Panc1 (cell line): ENCODE data around the gene PCSK7. TPM values are rescaled to one million over a fixed set of nuclear protein-coding genes. Genes with fewer than 3 reads are reported as not detected.

Experiments used
- ATAC-seq: fragments of 200-7000 bp; cut with Tn5 transposase; 2 replicates; pipeline ENCODE4 v1.9.1; 2020; ENCODE audit warnings: mild to moderate bottlenecking, moderate library complexity
- BruUV-seq: library from RNA; stranded (reverse); fragments of 400-500 nt; replicated peaks from 2 replicates; lab custom pipeline; 2021; lab: Mats Ljungman, UMichigan
- CTCF ChIA-PET: fragments of 300-600 bp; sonication (Branson Sonifier 250); formaldehyde crosslinking; loops from one replicate; lab custom pipeline; 2022; ENCODE audit warnings: antibody characterized with exemption; lab: Charles Lee
- POLR2A ChIA-PET: fragments of 300-600 bp; sonication (Branson Sonifier 250); formaldehyde crosslinking; loops from one replicate; lab custom pipeline; 2022; ENCODE audit warnings: antibody characterized with exemption; lab: Charles Lee
- DNase-seq: peaks from one replicate; pipeline ENCODE4 v3.0.0-alpha.2; 2010; ENCODE audit warnings: low read depth, low spot score
- H3K27ac ChIP-seq: 2 replicates; pipeline ENCODE4 v1.5.1; 2011; ENCODE audit warnings: mild to moderate bottlenecking, low read length, inconsistent platforms
- H3K27me3 ChIP-seq: fragments of 200-500 bp; sonication (Bioruptor generic); 2 replicates; pipeline ENCODE4 v1.6.0; 2014; ENCODE audit warnings: low read length, inconsistent platforms; ENCODE audit not compliant: control insufficient read depth, insufficient read depth
- H3K36me3 ChIP-seq: fragments of 200-500 bp; sonication (Bioruptor generic); 2 replicates; pipeline ENCODE4 v1.5.1; 2014; ENCODE audit warnings: inconsistent platforms, mild to moderate bottlenecking, low read length, moderate library complexity; ENCODE audit not compliant: control insufficient read depth, insufficient read depth
- H3K4me1 ChIP-seq: 2 replicates; pipeline ENCODE4 v1.5.1; 2011; ENCODE audit warnings: inconsistent platforms, mild to moderate bottlenecking, low read length, moderate library complexity; ENCODE audit not compliant: control insufficient read depth, insufficient read depth
- H3K4me3 ChIP-seq, 2 experiments: 2 replicates each; pipeline ENCODE4 v1.5.1; 2011 to 2012; ENCODE audit warnings: low read depth in 2 of 2, low read length in 2 of 2, mild to moderate bottlenecking in 2 of 2, inconsistent platforms in 1 of 2, moderate library complexity in 1 of 2
- H3K9me3 ChIP-seq: fragments of 200-500 bp; sonication (Bioruptor generic); 2 replicates; pipeline ENCODE4 v1.5.1; 2014; ENCODE audit warnings: low read depth, mild to moderate bottlenecking, inconsistent platforms, low read length, moderate library complexity; ENCODE audit not compliant: control insufficient read depth, insufficient read depth
- CTCF ChIP-seq: fragments of 450-650 bp; IDR thresholded peaks from 2 replicates; pipeline ENCODE4 v1.5.1; 2017; ENCODE audit warnings: mild to moderate bottlenecking
- POLR2AphosphoS5 ChIP-seq: IDR thresholded peaks from 2 replicates; pipeline ENCODE4 v1.6.1; 2012; ENCODE audit warnings: mild to moderate bottlenecking, low read depth, low read length, moderate library complexity
- SIN3A ChIP-seq: IDR thresholded peaks from 2 replicates; pipeline ENCODE4 v1.6.1; 2012; ENCODE audit warnings: low read depth, mild to moderate bottlenecking, low read length, moderate library complexity, borderline replicate concordance; ENCODE audit not compliant: insufficient read depth
- TCF7L2 ChIP-seq: IDR thresholded peaks from 2 replicates; pipeline ENCODE4 v1.6.1; 2011; ENCODE audit warnings: mild to moderate bottlenecking, low read depth, low read length, inconsistent platforms
- in situ Hi-C: cut with HindIII; loops from 2 replicates; pipeline ENCODE4 v1.10.0; 2016; ENCODE audit warnings: low sequenced_read_pairs, low pct_unique_long_range_greater_than_20kb
- intact Hi-C: fragments of 100-400 bp; cut with micrococcal nuclease; formaldehyde crosslinking; loops from one replicate; pipeline ENCODE4 v1.10.0; 2022; ENCODE audit not compliant: unreplicated experiment
- total RNA-seq: library from RNA; stranded (reverse); gene quantifications from one replicate; pipeline ENCODE4 v1.2.1, GENCODE V29; 2021; ENCODE audit not compliant: unreplicated experiment
- TF ChIP-seq, protein P1 (sequence below), 2 experiments: IDR thresholded peaks; 2 replicates each; pipeline ENCODE4 v1.6.1; 2011 to 2012; ENCODE audit warnings: low read depth in 2 of 2, control low read depth in 1 of 2, low read length in 1 of 2, mild to moderate bottlenecking in 1 of 2, moderate library complexity in 1 of 2; ENCODE audit not compliant: insufficient read depth in 1 of 2

PCSK7 gene
- total RNA-seq, 1 experiment from 2014 or later = 60.6 TPM

- Histone ChIP-seq H3K27ac (no peak overlapping the region), H3K9me3 (no peaks in the 10 kb centered on the region), H3K27me3 (no peaks in the 10 kb centered on the region), H3K4me1 (no peaks in the 10 kb centered on the region), H3K36me3 (no peaks in the 10 kb centered on the region), H3K4me3 (no peak overlapping the region)
- intact Hi-C loops (no loop called here), in situ Hi-C loops (no loop called here)
- ATAC-seq (no peak), DNase-seq (no peak)
- CTCF ChIA-PET = no interaction called here
- TF ChIP-seq, protein P1, sequence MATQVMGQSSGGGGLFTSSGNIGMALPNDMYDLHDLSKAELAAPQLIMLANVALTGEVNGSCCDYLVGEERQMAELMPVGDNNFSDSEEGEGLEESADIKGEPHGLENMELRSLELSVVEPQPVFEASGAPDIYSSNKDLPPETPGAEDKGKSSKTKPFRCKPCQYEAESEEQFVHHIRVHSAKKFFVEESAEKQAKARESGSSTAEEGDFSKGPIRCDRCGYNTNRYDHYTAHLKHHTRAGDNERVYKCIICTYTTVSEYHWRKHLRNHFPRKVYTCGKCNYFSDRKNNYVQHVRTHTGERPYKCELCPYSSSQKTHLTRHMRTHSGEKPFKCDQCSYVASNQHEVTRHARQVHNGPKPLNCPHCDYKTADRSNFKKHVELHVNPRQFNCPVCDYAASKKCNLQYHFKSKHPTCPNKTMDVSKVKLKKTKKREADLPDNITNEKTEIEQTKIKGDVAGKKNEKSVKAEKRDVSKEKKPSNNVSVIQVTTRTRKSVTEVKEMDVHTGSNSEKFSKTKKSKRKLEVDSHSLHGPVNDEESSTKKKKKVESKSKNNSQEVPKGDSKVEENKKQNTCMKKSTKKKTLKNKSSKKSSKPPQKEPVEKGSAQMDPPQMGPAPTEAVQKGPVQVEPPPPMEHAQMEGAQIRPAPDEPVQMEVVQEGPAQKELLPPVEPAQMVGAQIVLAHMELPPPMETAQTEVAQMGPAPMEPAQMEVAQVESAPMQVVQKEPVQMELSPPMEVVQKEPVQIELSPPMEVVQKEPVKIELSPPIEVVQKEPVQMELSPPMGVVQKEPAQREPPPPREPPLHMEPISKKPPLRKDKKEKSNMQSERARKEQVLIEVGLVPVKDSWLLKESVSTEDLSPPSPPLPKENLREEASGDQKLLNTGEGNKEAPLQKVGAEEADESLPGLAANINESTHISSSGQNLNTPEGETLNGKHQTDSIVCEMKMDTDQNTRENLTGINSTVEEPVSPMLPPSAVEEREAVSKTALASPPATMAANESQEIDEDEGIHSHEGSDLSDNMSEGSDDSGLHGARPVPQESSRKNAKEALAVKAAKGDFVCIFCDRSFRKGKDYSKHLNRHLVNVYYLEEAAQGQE (IDR thresholded peaks at IDR 0.05; ENCODE audit: insufficient read depth in 1 of 2, low read depth in 2 of 2, low read length in 1 of 2) = no peak
- TF ChIP-seq TCF7L2 = no peak
- TF ChIP-seq CTCF = no peak
- no peak for TF ChIP-seq SIN3A
- no peak for TF ChIP-seq POLR2AphosphoS5
- BruUV-seq = no TSS peak
- POLR2A ChIA-PET = no interaction called here
Observed at GRCh38 chr11:117187428-117187798, 44.5 kb downstream of the PCSK7 start.

GRCh38 chr11:117187007-117187406, 44.9 kb downstream of the PCSK7 start:
- intact Hi-C loops (no loop called here), in situ Hi-C loops (no loop called here)
- Histone ChIP-seq H3K36me3 (no peaks in the 10 kb centered on the region), H3K4me3 (no peak overlapping the region), H3K9me3 (no peaks in the 10 kb centered on the region), H3K27me3 (no peaks in the 10 kb centered on the region), H3K27ac (no peak overlapping the region), H3K4me1 (no peaks in the 10 kb centered on the region)
- no peak for TF ChIP-seq POLR2AphosphoS5
- TF ChIP-seq, protein P1 (IDR thresholded peaks at IDR 0.05; ENCODE audit: insufficient read depth in 1 of 2, low read depth in 2 of 2, low read length in 1 of 2) = no peak
- TF ChIP-seq TCF7L2 = no peak
- no peak for TF ChIP-seq SIN3A
- no peak for TF ChIP-seq CTCF
- ATAC-seq = no peak
- CTCF ChIA-PET = no interaction called here
- BruUV-seq = no TSS peak
- POLR2A ChIA-PET = no interaction called here
- DNase-seq = no peak
